IMR-90 (cell line): ENCODE data around the gene RBM34. TPM values are rescaled to one million over a fixed set of nuclear protein-coding genes. Genes with fewer than 3 reads are reported as not detected.
A peak's percentile ranks its signal among the peaks of the same experiment; 100 is the strongest.

Experiments
- ATAC-seq: fragments of 200-7000 bp; cut with Tn5 transposase; 2 replicates; pipeline ENCODE4 v1.9.1; 2020; ENCODE audit warnings: low read depth, mild to moderate bottlenecking, moderate library complexity
- BruUV-seq: library from RNA; stranded (reverse); fragments of 400-500 nt; replicated peaks from 2 replicates; lab custom pipeline; 2021; lab: Mats Ljungman, UMichigan
- CTCF ChIA-PET: fragments of 300-600 bp; formaldehyde crosslinking; extraction: SDS; loops from one replicate; lab custom pipeline; 2021; ENCODE audit warnings: antibody characterized with exemption; lab: Yijun Ruan, JAX
- POLR2A ChIA-PET: fragments of 300-600 bp; sonication (Branson Sonifier 250); formaldehyde crosslinking; loops from one replicate; lab custom pipeline; 2022; ENCODE audit warnings: antibody characterized with exemption; ENCODE audit not compliant: unreplicated experiment; lab: Charles Lee
- DNase-seq: peaks from one replicate; pipeline ENCODE4 v3.0.0; 2013
- H2AFZ ChIP-seq: replicated peaks from 2 replicates; pipeline ENCODE3; 2013; ENCODE audit warnings: low read length, mild to moderate bottlenecking; ENCODE audit not compliant: poor library complexity
- H2AK5ac ChIP-seq: 2 replicates; pipeline ENCODE4 v1.6.1; 2013; ENCODE audit warnings: low read depth, low read length, inconsistent platforms
- H2AK9ac ChIP-seq: replicated peaks from 2 replicates; pipeline ENCODE3; 2013; ENCODE audit warnings: mild to moderate bottlenecking, low read depth, low read length, moderate library complexity; ENCODE audit not compliant: poor library complexity
- H2BK120ac ChIP-seq: 2 replicates; pipeline ENCODE4 v1.6.1; 2013; ENCODE audit warnings: low read depth, low read length, inconsistent platforms
- H2BK15ac ChIP-seq: 3 replicates; pipeline ENCODE4 v1.6.1; 2013; ENCODE audit warnings: low read depth, low read length, inconsistent platforms
- H2BK20ac ChIP-seq: 2 replicates; pipeline ENCODE4 v1.6.1; 2013; ENCODE audit warnings: low read depth, mild to moderate bottlenecking, inconsistent platforms, low read length, moderate library complexity
- H2BK5ac ChIP-seq: 2 replicates; pipeline ENCODE4 v1.6.1; 2013; ENCODE audit warnings: mild to moderate bottlenecking, low read depth, low read length, inconsistent platforms; ENCODE audit not compliant: poor library complexity, severe bottlenecking
- H3K14ac ChIP-seq: replicated peaks from 2 replicates; pipeline ENCODE4 v1.6.1; 2013; ENCODE audit warnings: low read depth, low read length, inconsistent platforms
- H3K18ac ChIP-seq: 2 replicates; pipeline ENCODE4 v1.6.1; 2013; ENCODE audit warnings: low read depth, low read length, control low read depth
- H3K23ac ChIP-seq: 2 replicates; pipeline ENCODE4 v1.6.1; 2013; ENCODE audit warnings: low read depth, low read length, inconsistent platforms
- H3K27ac ChIP-seq: 2 replicates; pipeline ENCODE4 v1.5.1; 2013; ENCODE audit warnings: mild to moderate bottlenecking, control low read depth, low read length; ENCODE audit not compliant: insufficient read depth
- H3K27me3 ChIP-seq: 2 replicates; pipeline ENCODE4 v1.6.1; 2013; ENCODE audit warnings: low read length; ENCODE audit not compliant: control insufficient read depth, insufficient read depth
- H3K36me3 ChIP-seq: 2 replicates; pipeline ENCODE4 v1.6.1; 2013; ENCODE audit warnings: low read length, mixed read lengths; ENCODE audit not compliant: control insufficient read depth, insufficient read depth
- H3K4ac ChIP-seq: 2 replicates; pipeline ENCODE4 v1.6.1; 2013; ENCODE audit warnings: low read depth, low read length, inconsistent platforms
- H3K4me1 ChIP-seq: 2 replicates; pipeline ENCODE4 v1.6.1; 2013; ENCODE audit warnings: low read length, mixed read lengths; ENCODE audit not compliant: control insufficient read depth, insufficient read depth
- H3K4me2 ChIP-seq: 2 replicates; pipeline ENCODE4 v1.6.1; 2013; ENCODE audit warnings: low read depth, mild to moderate bottlenecking, control low read depth, low read length, moderate library complexity
- H3K4me3 ChIP-seq: 2 replicates; pipeline ENCODE4 v1.5.1; 2013; ENCODE audit warnings: low read depth, mild to moderate bottlenecking, control low read depth, low read length, moderate library complexity; ENCODE audit not compliant: insufficient read depth
- H3K56ac ChIP-seq: 2 replicates; pipeline ENCODE4 v1.6.1; 2013; ENCODE audit warnings: low read length, inconsistent platforms; ENCODE audit not compliant: insufficient read depth; ENCODE audit errors: extremely low read depth
- H3K79me1 ChIP-seq, 2 experiments: 2 replicates each; pipeline ENCODE4 v1.6.1; 2013; ENCODE audit warnings: low read length in 2 of 2, inconsistent platforms in 1 of 2, low read depth in 1 of 2
- H3K9ac ChIP-seq: 2 replicates; pipeline ENCODE4 v1.6.1; 2013; ENCODE audit warnings: low read depth, low read length, control low read depth
- H3K9me1 ChIP-seq: 2 replicates; pipeline ENCODE4 v1.6.1; 2013; ENCODE audit warnings: low read length, inconsistent platforms; ENCODE audit not compliant: insufficient read depth
- H3K9me3 ChIP-seq: 2 replicates; pipeline ENCODE4 v1.6.1; 2013; ENCODE audit warnings: low read length; ENCODE audit not compliant: control insufficient read depth, insufficient read depth
- H4K20me1 ChIP-seq: 2 replicates; pipeline ENCODE4 v1.6.1; 2013; ENCODE audit warnings: low read length, inconsistent platforms; ENCODE audit not compliant: insufficient read depth
- H4K5ac ChIP-seq: 2 replicates; pipeline ENCODE4 v1.6.1; 2013; ENCODE audit warnings: mild to moderate bottlenecking, low read depth, low read length, control low read depth
- H4K8ac ChIP-seq, 2 experiments: 2 replicates each; pipeline ENCODE4 v1.6.1; 2013; ENCODE audit warnings: low read depth in 2 of 2, low read length in 2 of 2, control low read depth in 1 of 2, inconsistent platforms in 1 of 2
- H4K91ac ChIP-seq: 2 replicates; pipeline ENCODE4 v1.6.1; 2013; ENCODE audit warnings: low read depth, low read length, inconsistent platforms; ENCODE audit not compliant: insufficient read depth
- BHLHE40 ChIP-seq: fragments of 150-350 bp; IDR thresholded peaks from 2 replicates; pipeline ENCODE4 v1.6.1; 2016; ENCODE audit warnings: mild to moderate bottlenecking, low read depth, low read length
- CEBPB ChIP-seq: IDR thresholded peaks from 2 replicates; pipeline ENCODE4 v1.6.1; 2012; ENCODE audit warnings: low read depth, low read length, improper control_type of control experiment
- FOS ChIP-seq: fragments of 150-350 bp; IDR thresholded peaks from 2 replicates; pipeline ENCODE4 v1.6.1; 2016; ENCODE audit warnings: low read depth, low read length
- MAFK ChIP-seq: IDR thresholded peaks from 2 replicates; pipeline ENCODE4 v1.6.1; 2012; ENCODE audit warnings: low read depth, low read length, improper control_type of control experiment
- MAZ ChIP-seq: IDR thresholded peaks from 2 replicates; pipeline ENCODE4 v1.6.1; 2012; ENCODE audit warnings: low read depth, mild to moderate bottlenecking, low read length, improper control_type of control experiment, moderate library complexity, borderline replicate concordance
- MXI1 ChIP-seq: IDR thresholded peaks from 2 replicates; pipeline ENCODE4 v1.6.1; 2012; ENCODE audit warnings: low read depth, mild to moderate bottlenecking, low read length, moderate library complexity, borderline replicate concordance
- NFE2L2 ChIP-seq: fragments of 150-350 bp; IDR thresholded peaks from 2 replicates; pipeline ENCODE4 v1.6.1; 2016; ENCODE audit warnings: low read depth, mild to moderate bottlenecking, low read length
- POLR2A ChIP-seq: IDR thresholded peaks from 2 replicates; pipeline ENCODE4 v1.6.1; 2012; ENCODE audit warnings: mild to moderate bottlenecking, low read depth, low read length
- RAD21 ChIP-seq: IDR thresholded peaks from 2 replicates; pipeline ENCODE4 v1.6.1; 2012; ENCODE audit warnings: low read length, improper control_type of control experiment
- RCOR1 ChIP-seq: IDR thresholded peaks from 2 replicates; pipeline ENCODE4 v1.6.1; 2012; ENCODE audit warnings: mild to moderate bottlenecking, low read length, improper control_type of control experiment; ENCODE audit not compliant: insufficient replicate concordance
- RFX5 ChIP-seq: IDR thresholded peaks from 2 replicates; pipeline ENCODE4 v1.8.0; 2012; ENCODE audit warnings: low read depth, mild to moderate bottlenecking, low read length, moderate library complexity
- WGBS, 2 experiments: methylation state at CpG; one replicate each; pipeline versions ENCODE4 v1.1.5 to v1.1.7; 2013; ENCODE audit warnings: missing lambda C conversion rate in 2 of 2; ENCODE audit not compliant: insufficient read length in 1 of 2; ENCODE audit errors: extremely low coverage in 2 of 2; 5-methylcytosine and 5-hydroxymethylcytosine counted together
- dilution Hi-C: fragments of 300-500 bp; cut with HindIII; formaldehyde crosslinking; loops from one replicate; pipeline ENCODE4 v1.14.3; 2018; ENCODE audit warnings: low sequenced_read_pairs; ENCODE audit not compliant: unreplicated experiment
- in situ Hi-C: fragments of 300-500 bp; cut with MboI; formaldehyde crosslinking; loops from 3 replicates; pipeline ENCODE4 v1.14.3; 2019; ENCODE audit warnings: low sequenced_read_pairs, inconsistent platforms, mixed read lengths
- intact Hi-C: fragments of 100-400 bp; cut with micrococcal nuclease; formaldehyde crosslinking; loops from 2 replicates; pipeline ENCODE4 v1.10.0; 2022
- polyA plus RNA-seq, 3 experiments: library from polyadenylated mRNA; depleted of rRNA; stranded (reverse); fragments of >200 nt; gene quantifications; 2 replicates each; pipeline ENCODE4 v1.2.3, GENCODE V29; 2012; ENCODE audit warnings: low replicate concordance in 1 of 3
- total RNA-seq: library from RNA; depleted of rRNA; stranded (reverse); fragments of >200 nt; gene quantifications from 2 replicates; pipeline ENCODE4 v1.2.3, GENCODE V29; 2012
- TF ChIP-seq, protein P1 (sequence below): fragments of 150-350 bp; IDR thresholded peaks from 2 replicates; pipeline ENCODE4 v1.6.1; 2016; ENCODE audit warnings: low read depth, mild to moderate bottlenecking, low read length, moderate library complexity, borderline replicate concordance
- TF ChIP-seq, protein P2 (sequence below): conservative IDR thresholded peaks from 2 replicates; pipeline ENCODE4 v1.5.1; 2012; ENCODE audit warnings: mild to moderate bottlenecking, low read depth, low read length, improper control_type of control experiment

RBM34 gene
- total and polyA plus RNA-seq, 2 of the 4 experiments (the other 2 are of a cell fraction) = 28.7 to 34.0 TPM

GRCh38 chr1:235206533-235207208 is 45.6 kb upstream of the RBM34 start:
- Histone ChIP-seq H3K9me1 (no peaks in the 10 kb centered on the region), H3K9me3 (no peaks in the 10 kb centered on the region), H3K4me2 (no peak overlapping the region), H4K20me1 (no peaks in the 10 kb centered on the region), H2BK20ac (no peak overlapping the region), H2BK120ac (no peak overlapping the region), H3K14ac (no peak overlapping the region), H4K5ac (no peak overlapping the region), H3K4me1 (no peaks in the 10 kb centered on the region), H2AK9ac (no peak overlapping the region), H3K18ac (no peak overlapping the region), H3K79me1 (peaks cover 0 to 4% of the 10 kb centered on the region in 2 experiments; a peak in 2 of 4 replicates), H3K4ac (no peak overlapping the region), H2AFZ (no peak overlapping the region), H3K56ac (no peak overlapping the region), H3K36me3 (peaks cover 22% of the 10 kb centered on the region), H3K27me3 (no peaks in the 10 kb centered on the region), H2AK5ac (no peak overlapping the region), H2BK5ac (no peak overlapping the region), H3K23ac (no peak overlapping the region), H4K91ac (no peak overlapping the region), H3K27ac (no peak overlapping the region), H3K4me3 (no peak overlapping the region), H2BK15ac (no peak overlapping the region), H3K9ac (no peak overlapping the region), H4K8ac (no peak overlapping the region)
- in situ Hi-C loops = no loop called here
- ChIA-PET CTCF (no interaction called here), POLR2A (interaction anchor here (0.5 kb wide), 1 partner anchor 206 kb away, joined by 10 read pairs; no protein-coding TSS in a partner anchor)
- dilution Hi-C loops = no loop called here
- ATAC-seq (no peak), DNase-seq (peak; percentile 46)
- no TSS peak for BruUV-seq
- WGBS, 2 experiments = 88% methylated on average over 4 of the region's 4 CpGs; no CpG with 5 or more reads in 1 of the 2 experiments
- no peak for TF ChIP-seq MAFK
- no peak for TF ChIP-seq BHLHE40
- TF ChIP-seq RAD21 = no peak
- no peak for TF ChIP-seq CEBPB
- no peak for TF ChIP-seq MXI1
- TF ChIP-seq, protein P1, sequence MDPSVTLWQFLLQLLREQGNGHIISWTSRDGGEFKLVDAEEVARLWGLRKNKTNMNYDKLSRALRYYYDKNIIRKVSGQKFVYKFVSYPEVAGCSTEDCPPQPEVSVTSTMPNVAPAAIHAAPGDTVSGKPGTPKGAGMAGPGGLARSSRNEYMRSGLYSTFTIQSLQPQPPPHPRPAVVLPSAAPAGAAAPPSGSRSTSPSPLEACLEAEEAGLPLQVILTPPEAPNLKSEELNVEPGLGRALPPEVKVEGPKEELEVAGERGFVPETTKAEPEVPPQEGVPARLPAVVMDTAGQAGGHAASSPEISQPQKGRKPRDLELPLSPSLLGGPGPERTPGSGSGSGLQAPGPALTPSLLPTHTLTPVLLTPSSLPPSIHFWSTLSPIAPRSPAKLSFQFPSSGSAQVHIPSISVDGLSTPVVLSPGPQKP = no peak
- TF ChIP-seq MAZ = no peak
- TF ChIP-seq FOS = no peak
- TF ChIP-seq, protein P2, sequence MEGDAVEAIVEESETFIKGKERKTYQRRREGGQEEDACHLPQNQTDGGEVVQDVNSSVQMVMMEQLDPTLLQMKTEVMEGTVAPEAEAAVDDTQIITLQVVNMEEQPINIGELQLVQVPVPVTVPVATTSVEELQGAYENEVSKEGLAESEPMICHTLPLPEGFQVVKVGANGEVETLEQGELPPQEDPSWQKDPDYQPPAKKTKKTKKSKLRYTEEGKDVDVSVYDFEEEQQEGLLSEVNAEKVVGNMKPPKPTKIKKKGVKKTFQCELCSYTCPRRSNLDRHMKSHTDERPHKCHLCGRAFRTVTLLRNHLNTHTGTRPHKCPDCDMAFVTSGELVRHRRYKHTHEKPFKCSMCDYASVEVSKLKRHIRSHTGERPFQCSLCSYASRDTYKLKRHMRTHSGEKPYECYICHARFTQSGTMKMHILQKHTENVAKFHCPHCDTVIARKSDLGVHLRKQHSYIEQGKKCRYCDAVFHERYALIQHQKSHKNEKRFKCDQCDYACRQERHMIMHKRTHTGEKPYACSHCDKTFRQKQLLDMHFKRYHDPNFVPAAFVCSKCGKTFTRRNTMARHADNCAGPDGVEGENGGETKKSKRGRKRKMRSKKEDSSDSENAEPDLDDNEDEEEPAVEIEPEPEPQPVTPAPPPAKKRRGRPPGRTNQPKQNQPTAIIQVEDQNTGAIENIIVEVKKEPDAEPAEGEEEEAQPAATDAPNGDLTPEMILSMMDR = no peak
- no peak for TF ChIP-seq RCOR1
- no peak for TF ChIP-seq NFE2L2
- TF ChIP-seq POLR2A = no peak
- no peak for TF ChIP-seq RFX5
- intact Hi-C loops = no loop called here
